ENCODE measurements around the gene FHIT.

GRCh38 chr3:60120245-60120644, 1131.0 kb downstream of the FHIT start:
- TF ChIP-seq, protein P1, sequence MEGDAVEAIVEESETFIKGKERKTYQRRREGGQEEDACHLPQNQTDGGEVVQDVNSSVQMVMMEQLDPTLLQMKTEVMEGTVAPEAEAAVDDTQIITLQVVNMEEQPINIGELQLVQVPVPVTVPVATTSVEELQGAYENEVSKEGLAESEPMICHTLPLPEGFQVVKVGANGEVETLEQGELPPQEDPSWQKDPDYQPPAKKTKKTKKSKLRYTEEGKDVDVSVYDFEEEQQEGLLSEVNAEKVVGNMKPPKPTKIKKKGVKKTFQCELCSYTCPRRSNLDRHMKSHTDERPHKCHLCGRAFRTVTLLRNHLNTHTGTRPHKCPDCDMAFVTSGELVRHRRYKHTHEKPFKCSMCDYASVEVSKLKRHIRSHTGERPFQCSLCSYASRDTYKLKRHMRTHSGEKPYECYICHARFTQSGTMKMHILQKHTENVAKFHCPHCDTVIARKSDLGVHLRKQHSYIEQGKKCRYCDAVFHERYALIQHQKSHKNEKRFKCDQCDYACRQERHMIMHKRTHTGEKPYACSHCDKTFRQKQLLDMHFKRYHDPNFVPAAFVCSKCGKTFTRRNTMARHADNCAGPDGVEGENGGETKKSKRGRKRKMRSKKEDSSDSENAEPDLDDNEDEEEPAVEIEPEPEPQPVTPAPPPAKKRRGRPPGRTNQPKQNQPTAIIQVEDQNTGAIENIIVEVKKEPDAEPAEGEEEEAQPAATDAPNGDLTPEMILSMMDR (IDR thresholded peaks at IDR 0.05; ENCODE audit: low read depth, low read length, poor library complexity, severe bottlenecking) = no peak
- TF ChIP-seq EZH2phosphoT487 (IDR thresholded peaks at IDR 0.05; ENCODE audit: borderline replicate concordance, low read length) = no peak
